ENCODE data around the gene AOPEP.

Gene AOPEP

DNA sequence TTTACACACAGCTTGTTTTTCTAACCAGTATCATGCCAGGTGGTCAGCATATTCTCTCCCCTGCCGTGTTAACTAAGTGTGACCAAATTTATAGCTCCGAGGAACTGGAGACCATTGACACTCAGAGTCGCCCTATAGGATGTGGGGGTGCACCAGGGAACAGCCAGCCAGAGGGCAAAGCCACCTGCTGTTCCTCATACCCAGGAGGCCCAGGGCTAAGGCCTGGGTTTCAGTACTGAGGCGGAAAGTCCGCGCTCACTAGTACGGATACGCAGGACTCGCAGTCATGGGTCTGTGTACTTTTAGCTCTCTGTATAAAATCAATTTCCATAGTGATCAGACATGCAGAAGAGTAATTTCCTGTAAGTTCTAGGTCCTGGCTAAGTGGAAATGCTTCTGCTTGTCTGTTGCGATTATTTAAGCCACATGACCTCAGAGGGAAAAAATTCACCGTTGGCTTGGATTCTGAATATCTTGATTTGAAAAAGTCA, 247.0 kb downstream of the AOPEP start:
- Histone ChIP-seq H3K36me3 (ENCODE audit: control insufficient read depth, insufficient read depth, low read length) (no peaks in the 10 kb centered on the region), H3K9ac (no peak overlapping the region), H3K4me2 (ENCODE audit: low read length) (no peak overlapping the region), H2AFZ (no peak overlapping the region), H3K4me1 (no peaks in the 10 kb centered on the region), H3K27ac (no peak overlapping the region), H3K4me3 (ENCODE audit: low read depth, low read length) (no peak overlapping the region), H3K79me2 (no peaks in the 10 kb centered on the region), H3K27me3 (ENCODE audit: control insufficient read depth, insufficient read depth, low read length) (no peaks in the 10 kb centered on the region), H3K9me3 (ENCODE audit: control insufficient read depth, low read length) (no peaks in the 10 kb centered on the region)
- TF ChIP-seq, protein P1, sequence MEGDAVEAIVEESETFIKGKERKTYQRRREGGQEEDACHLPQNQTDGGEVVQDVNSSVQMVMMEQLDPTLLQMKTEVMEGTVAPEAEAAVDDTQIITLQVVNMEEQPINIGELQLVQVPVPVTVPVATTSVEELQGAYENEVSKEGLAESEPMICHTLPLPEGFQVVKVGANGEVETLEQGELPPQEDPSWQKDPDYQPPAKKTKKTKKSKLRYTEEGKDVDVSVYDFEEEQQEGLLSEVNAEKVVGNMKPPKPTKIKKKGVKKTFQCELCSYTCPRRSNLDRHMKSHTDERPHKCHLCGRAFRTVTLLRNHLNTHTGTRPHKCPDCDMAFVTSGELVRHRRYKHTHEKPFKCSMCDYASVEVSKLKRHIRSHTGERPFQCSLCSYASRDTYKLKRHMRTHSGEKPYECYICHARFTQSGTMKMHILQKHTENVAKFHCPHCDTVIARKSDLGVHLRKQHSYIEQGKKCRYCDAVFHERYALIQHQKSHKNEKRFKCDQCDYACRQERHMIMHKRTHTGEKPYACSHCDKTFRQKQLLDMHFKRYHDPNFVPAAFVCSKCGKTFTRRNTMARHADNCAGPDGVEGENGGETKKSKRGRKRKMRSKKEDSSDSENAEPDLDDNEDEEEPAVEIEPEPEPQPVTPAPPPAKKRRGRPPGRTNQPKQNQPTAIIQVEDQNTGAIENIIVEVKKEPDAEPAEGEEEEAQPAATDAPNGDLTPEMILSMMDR (IDR thresholded peaks at IDR 0.05): no peak

DNA sequence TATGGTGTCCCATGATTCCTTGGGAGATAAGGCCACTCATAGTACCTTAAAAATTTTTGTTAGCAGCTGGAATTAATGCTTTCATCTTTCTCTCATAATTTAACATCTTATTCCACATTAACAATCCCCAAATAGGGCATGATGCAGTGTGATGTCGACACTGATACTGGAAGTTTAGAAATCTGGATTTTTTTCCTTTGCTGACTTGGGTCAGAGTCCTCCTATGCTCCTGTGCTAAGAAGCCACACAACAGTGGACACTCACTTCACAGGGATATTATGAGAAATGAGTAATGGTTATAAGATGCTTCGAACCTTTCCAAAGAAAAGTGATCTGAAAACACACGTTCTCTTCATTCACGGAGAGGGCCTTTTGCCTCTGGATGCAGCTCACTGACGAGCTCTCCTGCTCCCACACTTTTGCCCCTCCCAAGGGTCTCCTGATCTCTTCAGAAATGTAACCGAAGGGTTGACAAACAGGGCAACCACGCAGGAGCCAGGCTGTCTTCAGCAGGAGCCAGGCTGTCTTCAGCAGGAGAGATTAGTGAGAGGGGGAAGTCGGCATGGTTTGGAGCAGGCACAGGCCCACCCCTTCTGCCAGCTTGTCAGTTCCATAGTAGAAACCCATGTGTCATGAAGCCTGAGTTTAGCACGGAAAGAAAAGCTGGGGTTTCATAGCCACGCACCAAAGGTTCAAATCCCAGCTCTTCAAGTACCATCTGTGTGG, 247.8 kb downstream of the AOPEP start:
- no peak overlapping the region for H3K27ac ChIP-seq

DNA sequence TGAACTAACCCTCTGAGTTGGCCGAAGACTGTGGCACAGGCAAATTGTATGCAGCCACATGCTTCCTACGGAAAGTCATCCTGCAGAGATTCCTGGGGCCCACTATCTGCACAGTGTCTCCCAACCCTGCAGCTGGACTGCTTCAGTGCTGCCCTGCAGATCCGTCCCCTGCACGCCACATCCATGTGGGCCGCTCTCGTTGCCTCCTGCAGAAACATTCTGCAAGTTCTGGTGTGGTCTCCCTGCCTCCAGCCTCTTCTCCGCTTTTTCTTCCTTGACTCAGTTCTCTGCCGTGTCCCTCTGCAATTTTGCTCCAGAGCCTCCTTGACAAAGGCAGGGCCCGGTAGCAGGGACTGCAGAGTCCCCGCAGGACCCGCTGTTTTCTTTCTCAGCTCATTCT, 249.0 kb downstream of the AOPEP start:
- Histone ChIP-seq H3K4me3 (ENCODE audit: low read depth, low read length) (no peak overlapping the region), H3K9ac (no peak overlapping the region), H3K27me3 (ENCODE audit: control insufficient read depth, insufficient read depth, low read length) (no peaks in the 10 kb centered on the region), H3K4me2 (ENCODE audit: low read length) (no peak overlapping the region), H3K4me1 (no peaks in the 10 kb centered on the region), H2AFZ (no peak overlapping the region), H3K79me2 (no peaks in the 10 kb centered on the region), H3K27ac (no peak overlapping the region), H3K36me3 (ENCODE audit: control insufficient read depth, insufficient read depth, low read length) (no peaks in the 10 kb centered on the region), H3K9me3 (ENCODE audit: control insufficient read depth, low read length) (no peaks in the 10 kb centered on the region)
- TF ChIP-seq, protein P1 (IDR thresholded peaks at IDR 0.05): no peak

More for the DNA sequence above, 247.8 kb downstream of the AOPEP start:
- Histone ChIP-seq H3K4me3 (ENCODE audit: low read depth, low read length) (no peak overlapping the region), H3K9me3 (ENCODE audit: control insufficient read depth, low read length) (no peaks in the 10 kb centered on the region), H3K9ac (no peak overlapping the region), H3K4me2 (ENCODE audit: low read length) (no peak overlapping the region), H2AFZ (no peak overlapping the region), H3K27me3 (ENCODE audit: control insufficient read depth, insufficient read depth, low read length) (no peaks in the 10 kb centered on the region), H3K79me2 (no peaks in the 10 kb centered on the region), H3K4me1 (no peaks in the 10 kb centered on the region), H3K36me3 (ENCODE audit: control insufficient read depth, insufficient read depth, low read length) (no peaks in the 10 kb centered on the region)
- TF ChIP-seq, protein P1 (IDR thresholded peaks at IDR 0.05): no peak

DNA sequence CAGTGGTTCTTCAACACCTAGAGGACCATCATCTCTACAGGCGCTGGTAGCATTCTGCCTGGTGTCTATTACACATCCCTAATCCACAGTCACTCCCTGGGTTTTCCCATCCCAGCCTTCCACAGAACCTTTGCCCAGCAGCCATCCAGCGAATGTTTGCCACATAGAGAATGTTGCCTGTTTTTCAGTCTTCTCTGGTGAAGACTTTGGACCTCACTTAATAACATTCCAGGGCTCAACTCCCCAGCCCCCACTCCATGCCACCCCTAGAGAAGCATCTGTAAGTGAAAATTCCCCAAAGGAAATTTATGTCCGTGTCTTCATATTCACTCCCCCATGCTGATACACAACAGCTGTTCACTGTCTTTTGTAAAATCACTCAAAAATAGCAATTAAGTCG, 249.6 kb downstream of the AOPEP start:
- no peak overlapping the region for H2AFZ ChIP-seq

More for the DNA sequence above, 249.6 kb downstream of the AOPEP start:
- H3K27me3 ChIP-seq (ENCODE audit: control insufficient read depth, insufficient read depth, low read length): no peaks in the 10 kb centered on the region
- no peak overlapping the region for H3K4me3 ChIP-seq (ENCODE audit: low read depth, low read length)
- H3K9ac ChIP-seq: no peak overlapping the region
- no peaks in the 10 kb centered on the region for H3K9me3 ChIP-seq (ENCODE audit: control insufficient read depth, low read length)
- no peaks in the 10 kb centered on the region for H3K79me2 ChIP-seq
- no peak overlapping the region for H3K4me2 ChIP-seq (ENCODE audit: low read length)
- no peak overlapping the region for H3K27ac ChIP-seq
- no peaks in the 10 kb centered on the region for H3K36me3 ChIP-seq (ENCODE audit: control insufficient read depth, insufficient read depth, low read length)
- TF ChIP-seq, protein P1 (IDR thresholded peaks at IDR 0.05): no peak
- H3K4me1 ChIP-seq: no peaks in the 10 kb centered on the region
